HAP-1 (cell line): Measurements from ENCODE around the gene SNTB2.
"Not testable (repeated sequence)": the region's sequence is repeated elsewhere in the genome, so short reads cannot be mapped to it uniquely, and the experiment has no call there.

Source experiments
- DNase-seq, 2 experiments: peaks; one replicate each; pipeline ENCODE4 v3.0.0-alpha.2; 2016 to 2020; ENCODE audit warnings: low spot score in 2 of 2
- H3K27me3 ChIP-seq: fragments of 250-450 bp; sonication (Bioruptor Pico); 2 replicates; pipeline ENCODE4 v1.5.1; 2020; ENCODE audit warnings: low read depth, mild to moderate bottlenecking, moderate library complexity
- H3K36me3 ChIP-seq: fragments of 250-450 bp; sonication (Bioruptor Pico); replicated peaks from 2 replicates; pipeline ENCODE4 v1.5.1; 2020; ENCODE audit warnings: mild to moderate bottlenecking
- H3K4me1 ChIP-seq: fragments of 250-450 bp; sonication (Bioruptor Pico); 2 replicates; pipeline ENCODE4 v1.5.1; 2020; ENCODE audit warnings: mild to moderate bottlenecking
- H3K4me3 ChIP-seq: fragments of 250-450 bp; sonication (Bioruptor Pico); 2 replicates; pipeline ENCODE4 v1.5.1; 2020; ENCODE audit warnings: mild to moderate bottlenecking, moderate library complexity
- H3K9me3 ChIP-seq: fragments of 250-450 bp; sonication (Bioruptor Pico); 2 replicates; pipeline ENCODE4 v1.5.1; 2020; ENCODE audit warnings: mild to moderate bottlenecking, moderate library complexity
- in situ Hi-C: fragments of 300-500 bp; cut with MboI; formaldehyde crosslinking; loops from 3 replicates; pipeline ENCODE4 v1.14.3; 2020; ENCODE audit warnings: low sequenced_read_pairs, inconsistent platforms, mixed read lengths

The SNTB2 gene

DNA sequence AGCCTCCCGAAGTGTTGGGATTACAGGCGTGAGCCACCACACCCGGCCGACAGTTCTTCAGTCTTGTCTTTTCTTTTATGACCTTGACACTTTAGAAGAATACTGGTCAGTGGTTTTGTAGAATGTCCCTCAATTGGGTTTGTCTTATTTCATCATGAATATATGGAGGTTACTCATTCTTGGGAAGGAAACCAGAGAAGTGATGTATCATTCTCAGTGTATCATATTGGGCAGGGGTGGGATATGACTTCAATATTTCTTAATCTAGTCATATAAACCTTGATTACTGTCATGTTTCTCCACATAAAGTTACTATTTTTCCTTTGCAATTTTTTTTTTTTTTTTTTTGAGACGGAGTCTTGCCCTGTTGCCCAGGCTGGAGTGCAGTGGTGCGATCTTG is 36.9 kb downstream of the SNTB2 start:
- H3K9me3 ChIP-seq: no peaks in the 10 kb centered on the region; the same call in 1 of the 2 replicates
- H3K36me3 ChIP-seq: no peaks in the 10 kb centered on the region
- H3K27me3 ChIP-seq: no peaks in the 10 kb centered on the region
- peaks cover 9% of the 10 kb centered on the region for H3K4me1 ChIP-seq
- no peak overlapping the region for H3K4me3 ChIP-seq
- no peak for DNase-seq
- in situ Hi-C loops: no loop called here

DNA sequence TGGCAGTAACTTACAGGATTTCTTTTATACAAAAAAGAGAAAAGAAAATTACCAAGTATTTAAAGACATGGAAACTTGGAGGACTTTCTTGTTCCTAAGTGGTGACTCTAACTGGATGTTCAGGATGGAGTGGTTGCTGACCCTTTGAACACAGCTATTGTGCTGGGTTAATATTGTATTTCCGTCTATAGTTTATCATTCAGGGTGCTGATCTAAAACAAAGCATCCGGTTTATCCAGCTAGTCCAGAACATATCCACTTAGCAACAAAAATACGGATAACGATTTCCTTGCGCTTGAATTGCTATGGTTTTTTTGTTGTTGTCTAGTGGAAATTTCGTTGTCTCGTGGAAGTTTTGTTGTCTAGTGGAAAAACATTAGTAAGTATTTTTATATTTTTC is 38.2 kb downstream of the SNTB2 start:
- Histone ChIP-seq H3K4me3 (no peak overlapping the region), H3K4me1 (peaks cover 9% of the 10 kb centered on the region), H3K9me3 (no peaks in the 10 kb centered on the region; the same call in 1 of the 2 replicates), H3K27me3 (no peaks in the 10 kb centered on the region), H3K36me3 (no peaks in the 10 kb centered on the region)
- in situ Hi-C loops: no loop called here
- no peak for DNase-seq

DNA sequence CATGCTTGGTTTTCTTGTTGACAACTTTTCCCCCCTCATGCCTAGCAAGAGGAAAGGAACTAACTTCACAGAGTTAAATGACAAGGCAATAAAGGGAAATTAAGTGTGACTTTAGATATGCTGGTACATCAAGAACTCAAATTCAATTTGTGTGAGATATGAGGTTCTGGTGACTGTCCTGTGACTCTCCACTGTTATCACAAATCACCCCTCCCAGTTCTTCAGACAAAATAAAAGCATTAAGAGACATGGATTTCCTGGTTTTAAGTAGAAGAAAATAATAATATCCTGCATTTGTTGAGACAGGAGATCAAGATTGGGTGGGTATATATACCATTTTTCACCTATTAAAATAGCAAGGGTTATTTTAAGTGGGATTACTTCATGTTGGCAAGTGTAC is 46.2 kb downstream of the SNTB2 start:
- Histone ChIP-seq H3K36me3 (no peaks in the 10 kb centered on the region), H3K27me3 (no peaks in the 10 kb centered on the region), H3K4me3 (no peak overlapping the region), H3K9me3 (no peaks in the 10 kb centered on the region), H3K4me1 (peaks cover 7% of the 10 kb centered on the region)
- in situ Hi-C loops: no loop called here
- no peak for DNase-seq

DNA sequence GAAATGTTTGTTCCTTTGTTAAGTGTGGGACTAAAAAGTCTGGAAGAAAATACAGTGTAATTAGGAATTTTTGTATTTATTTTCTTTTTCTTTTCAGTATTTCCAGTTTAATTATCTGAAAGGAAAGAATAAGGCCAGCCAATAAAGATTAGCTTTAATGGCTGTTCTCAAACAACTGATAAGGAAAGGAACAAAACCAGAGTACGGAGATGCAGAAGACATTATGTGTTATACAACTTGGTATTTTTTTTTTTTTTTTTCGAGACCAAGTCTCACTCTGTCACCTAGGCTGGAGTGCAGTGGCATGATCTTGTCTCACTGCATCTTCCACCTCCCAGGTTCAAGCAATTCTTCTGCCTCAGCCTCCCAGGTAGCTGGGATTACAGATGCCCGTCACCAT is 47.5 kb downstream of the SNTB2 start:
- peaks cover 7% of the 10 kb centered on the region for H3K4me1 ChIP-seq
- H3K4me3 ChIP-seq: no peak overlapping the region
- no peaks in the 10 kb centered on the region for H3K36me3 ChIP-seq
- H3K27me3 ChIP-seq: no peaks in the 10 kb centered on the region
- in situ Hi-C loops: no loop called here
- no peaks in the 10 kb centered on the region for H3K9me3 ChIP-seq
- DNase-seq: no peak

DNA sequence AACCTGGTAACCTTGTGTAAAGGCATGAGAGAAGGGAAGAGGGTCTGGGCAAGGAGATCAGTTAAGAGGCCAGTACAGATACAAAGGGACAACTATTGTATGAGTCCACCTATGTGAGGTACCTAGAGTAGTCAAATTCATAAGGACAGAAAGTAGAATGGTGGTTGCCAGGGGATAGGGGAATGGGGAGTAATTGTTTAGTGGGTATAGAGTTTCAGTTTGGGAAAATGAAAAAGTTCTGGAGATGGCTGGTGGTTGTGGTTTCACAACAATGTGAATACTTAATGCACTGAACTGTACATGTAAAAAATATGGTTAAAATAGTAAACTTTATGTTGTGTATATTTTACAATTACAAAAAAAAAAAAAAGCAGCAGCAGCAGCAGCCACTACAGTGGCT is 49.4 kb downstream of the SNTB2 start:
- H3K27me3 ChIP-seq: no peaks in the 10 kb centered on the region
- no peak overlapping the region for H3K4me3 ChIP-seq
- H3K36me3 ChIP-seq: no peaks in the 10 kb centered on the region; the same call in 1 of the 2 replicates
- in situ Hi-C loops: no loop called here
- H3K4me1 ChIP-seq: no peaks in the 10 kb centered on the region
- no peaks in the 10 kb centered on the region for H3K9me3 ChIP-seq
- no peak for DNase-seq

DNA sequence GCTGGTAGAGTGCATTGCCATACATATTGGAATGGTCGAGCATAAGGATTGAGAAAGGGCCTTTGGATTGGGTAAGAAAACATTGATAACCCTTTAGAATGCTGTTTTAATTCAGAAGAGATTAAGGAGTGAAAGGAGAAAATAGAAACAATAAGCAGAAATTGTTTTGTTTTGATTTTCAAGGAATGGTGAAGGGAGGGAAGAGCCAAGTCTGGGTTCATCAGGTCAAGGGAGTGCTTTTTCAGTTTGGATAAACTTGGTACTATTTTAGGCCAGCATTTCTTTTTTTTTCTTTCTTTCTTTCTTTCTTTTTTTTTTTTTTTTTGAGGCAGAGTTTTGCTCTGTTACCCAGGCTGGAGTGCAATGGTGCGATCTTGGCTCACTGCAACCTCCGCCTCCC is 50.3 kb downstream of the SNTB2 start:
- Histone ChIP-seq H3K27me3 (no peaks in the 10 kb centered on the region), H3K36me3 (no peaks in the 10 kb centered on the region; the same call in 1 of the 2 replicates), H3K4me1 (no peaks in the 10 kb centered on the region), H3K9me3 (no peaks in the 10 kb centered on the region), H3K4me3 (no peak overlapping the region)
- in situ Hi-C loops: no loop called here
- DNase-seq: no peak

DNA sequence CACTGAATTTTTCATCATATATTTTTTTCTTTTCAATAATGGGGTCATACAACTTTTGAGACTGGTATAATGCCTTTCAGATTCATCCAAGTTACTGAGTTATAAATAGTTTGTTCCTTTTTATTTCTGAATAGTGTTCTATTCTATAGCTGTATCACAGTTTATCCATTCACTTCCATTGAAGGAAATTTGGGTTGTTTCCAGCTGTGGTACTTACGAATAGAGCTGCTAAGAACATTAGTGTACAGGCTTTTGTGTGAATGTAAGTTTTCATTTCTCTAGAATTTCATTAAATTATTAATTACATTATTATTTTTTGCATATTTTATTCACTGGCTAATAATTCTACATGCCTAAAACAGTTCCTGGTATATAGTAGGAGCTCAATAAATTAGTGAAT is 52.9 kb downstream of the SNTB2 start:
- no peak overlapping the region for H3K4me3 ChIP-seq
- no peak for DNase-seq
- H3K4me1 ChIP-seq: no peaks in the 10 kb centered on the region
- no peaks in the 10 kb centered on the region for H3K27me3 ChIP-seq
- H3K9me3 ChIP-seq: no peaks in the 10 kb centered on the region
- in situ Hi-C loops: no loop called here
- H3K36me3 ChIP-seq: no peaks in the 10 kb centered on the region; the same call in 1 of the 2 replicates

DNA sequence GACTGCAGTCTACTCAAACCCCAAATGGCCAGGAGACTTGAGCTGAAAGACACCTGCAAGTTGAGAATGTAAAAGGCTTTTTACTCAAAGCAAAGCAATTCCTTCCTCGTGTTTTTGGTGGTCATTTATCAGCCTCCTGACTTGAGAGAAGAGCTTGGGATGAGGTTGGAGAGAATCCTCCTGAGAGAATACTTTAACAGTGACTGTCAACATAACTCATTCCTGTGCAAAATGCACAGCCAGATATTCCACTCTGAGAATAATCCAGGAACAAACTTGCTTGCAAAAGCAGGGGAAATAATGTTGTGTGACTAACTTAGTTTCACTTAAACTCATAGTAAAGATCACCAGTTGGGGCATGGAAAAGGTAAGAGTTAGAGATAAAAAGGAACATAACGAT is 53.4 kb downstream of the SNTB2 start:
- Histone ChIP-seq H3K9me3 (no peaks in the 10 kb centered on the region), H3K36me3 (peaks cover under 1% of the 10 kb centered on the region), H3K4me1 (no peaks in the 10 kb centered on the region), H3K4me3 (no peak overlapping the region), H3K27me3 (no peaks in the 10 kb centered on the region)
- no peak for DNase-seq
- in situ Hi-C loops: no loop called here

DNA sequence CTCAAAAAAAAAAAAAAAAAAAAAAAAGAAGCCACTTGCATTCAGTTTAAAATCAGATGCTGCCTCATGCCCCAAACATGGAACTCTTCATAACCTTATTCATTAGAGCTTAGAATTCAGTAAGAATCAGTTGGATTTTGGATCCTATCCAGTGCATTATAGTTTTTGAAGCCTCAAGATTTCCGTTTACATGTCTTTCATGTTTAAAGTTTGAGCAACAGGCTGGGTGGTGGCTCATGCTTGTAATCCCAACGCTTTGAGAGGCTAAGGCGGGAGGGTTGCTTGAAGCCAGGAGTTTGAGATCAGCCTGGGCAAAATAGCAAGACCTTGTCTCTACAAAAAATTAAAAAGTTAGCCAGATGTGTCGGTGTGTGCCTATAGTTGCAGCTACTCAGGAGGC is 55.0 kb downstream of the SNTB2 start:
- no peaks in the 10 kb centered on the region for H3K27me3 ChIP-seq
- peaks cover 6% of the 10 kb centered on the region for H3K36me3 ChIP-seq
- no peaks in the 10 kb centered on the region for H3K9me3 ChIP-seq
- in situ Hi-C loops: no loop called here
- no peak overlapping the region for H3K4me3 ChIP-seq
- no peak for DNase-seq
- no peaks in the 10 kb centered on the region for H3K4me1 ChIP-seq

DNA sequence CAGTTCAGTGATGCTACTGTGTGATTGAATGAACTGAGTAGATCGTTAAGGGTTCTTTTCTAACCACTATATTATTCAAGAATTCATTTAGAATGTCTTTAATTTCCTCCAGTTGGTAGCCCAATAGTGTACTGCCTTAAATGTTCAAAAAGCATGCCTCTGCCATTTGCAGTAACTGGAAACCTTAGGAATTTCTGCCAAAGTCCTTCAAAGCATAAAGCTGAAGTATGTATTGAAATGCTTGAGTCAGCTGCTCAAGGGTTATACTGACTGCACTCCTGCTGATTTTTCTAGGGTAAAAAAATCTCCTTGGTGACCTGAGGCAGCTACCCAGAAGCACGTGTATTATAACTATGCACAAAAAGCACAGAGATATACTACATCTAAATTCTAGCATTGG is 56.5 kb downstream of the SNTB2 start:
- no peak for DNase-seq
- Histone ChIP-seq H3K9me3 (no peaks in the 10 kb centered on the region), H3K4me1 (no peaks in the 10 kb centered on the region), H3K27me3 (no peaks in the 10 kb centered on the region), H3K36me3 (peaks cover 9% of the 10 kb centered on the region), H3K4me3 (no peak overlapping the region)
- in situ Hi-C loops: no loop called here

DNA sequence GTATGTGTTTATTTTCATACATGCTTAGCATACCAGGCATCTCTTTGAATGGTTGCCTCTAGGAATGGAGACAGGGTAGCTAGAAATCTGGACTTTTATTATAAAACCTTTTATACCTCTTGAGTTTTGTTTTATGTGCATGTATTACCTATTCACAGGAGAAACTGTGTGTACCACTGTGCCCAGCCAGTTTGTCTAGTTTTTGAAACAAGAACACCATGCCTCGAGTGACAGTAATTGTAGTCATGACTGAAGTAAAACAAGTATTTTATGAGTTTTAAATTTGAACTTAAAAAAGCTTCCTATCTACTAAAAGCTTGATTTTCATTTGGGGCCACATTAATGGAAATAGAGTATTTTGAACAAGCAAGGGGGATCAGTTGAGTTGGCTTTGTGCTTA is 57.4 kb downstream of the SNTB2 start:
- Histone ChIP-seq H3K4me1 (no peaks in the 10 kb centered on the region), H3K27me3 (no peaks in the 10 kb centered on the region), H3K36me3 (peaks cover 9% of the 10 kb centered on the region), H3K4me3 (no peak overlapping the region), H3K9me3 (no peaks in the 10 kb centered on the region)
- in situ Hi-C loops: no loop called here
- no peak for DNase-seq

DNA sequence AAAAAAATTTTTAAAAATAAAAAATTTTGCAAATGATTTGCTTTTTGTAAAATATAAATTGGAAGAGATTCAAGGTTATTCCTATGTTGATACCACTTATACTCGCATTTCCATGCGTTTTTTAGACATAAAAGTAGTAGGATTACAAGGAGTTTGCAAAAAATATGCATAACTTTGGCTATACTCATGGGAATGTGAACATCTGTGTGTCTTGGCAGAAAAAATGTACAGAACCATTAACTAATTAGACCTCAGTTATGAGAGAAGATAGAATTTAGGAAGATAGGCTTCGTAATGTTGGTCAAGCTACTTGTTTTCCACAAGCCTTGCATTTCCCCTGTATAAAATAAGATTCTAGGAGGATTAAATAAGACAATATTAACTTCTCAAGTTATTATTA is 63.1 kb downstream of the SNTB2 start:
- Histone ChIP-seq H3K36me3 (peaks cover 15% of the 10 kb centered on the region), H3K9me3 (no peaks in the 10 kb centered on the region), H3K4me1 (no peaks in the 10 kb centered on the region), H3K4me3 (no peak overlapping the region), H3K27me3 (no peaks in the 10 kb centered on the region)
- DNase-seq: no peak
- in situ Hi-C loops: no loop called here

DNA sequence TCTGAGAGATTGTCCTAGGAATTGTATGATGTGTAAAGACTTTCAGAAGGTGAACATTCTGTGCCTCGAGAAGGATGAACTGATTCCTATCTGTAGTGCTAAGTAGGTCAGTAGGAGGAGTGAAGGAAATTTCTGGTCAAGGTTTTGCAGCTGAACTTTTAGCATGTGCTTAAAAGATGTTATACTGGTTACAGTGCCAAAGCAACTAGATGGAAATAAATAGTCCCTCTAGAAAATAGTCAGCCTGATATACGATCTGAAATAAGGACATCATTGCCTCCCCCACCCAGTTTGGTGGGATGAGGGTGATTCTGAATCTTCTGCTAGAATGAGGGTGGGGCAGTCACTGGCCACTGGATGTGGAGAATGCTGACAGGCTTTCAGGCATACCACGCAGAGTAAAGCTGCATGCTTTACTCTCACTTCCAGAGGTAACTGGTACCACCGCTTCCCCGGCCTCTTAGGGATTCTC is 66.9 kb downstream of the SNTB2 start:
- Histone ChIP-seq H3K9me3 (no peaks in the 10 kb centered on the region), H3K36me3 (peaks cover 6% of the 10 kb centered on the region; the same call in 1 of the 2 replicates), H3K4me3 (no peak overlapping the region), H3K27me3 (no peaks in the 10 kb centered on the region), H3K4me1 (no peaks in the 10 kb centered on the region)
- no peak for DNase-seq
- in situ Hi-C loops: no loop called here

DNA sequence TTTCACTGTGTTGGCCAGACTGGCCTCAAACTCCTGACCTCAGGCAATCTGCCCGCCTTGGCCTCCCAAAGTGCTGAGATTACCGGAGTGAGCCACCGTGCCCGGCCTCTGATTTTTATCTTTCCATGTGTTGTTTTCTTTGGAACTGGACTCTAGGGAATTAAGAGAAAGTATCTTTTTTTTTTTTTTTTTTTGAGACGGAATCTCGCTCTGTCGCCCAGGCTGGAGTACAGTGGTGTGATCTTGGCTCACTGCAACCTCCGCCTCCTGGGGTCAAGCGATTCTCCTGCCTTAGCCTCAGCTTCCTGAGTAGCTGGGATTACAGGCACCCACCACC is 72.4 kb downstream of the SNTB2 start:
- in situ Hi-C loops, H3K4me1 ChIP-seq, H3K27me3 ChIP-seq, H3K9me3 ChIP-seq, DNase-seq, H3K4me3 ChIP-seq: not testable (repeated sequence)
- peaks cover 14% of the 10 kb centered on the region for H3K36me3 ChIP-seq

DNA sequence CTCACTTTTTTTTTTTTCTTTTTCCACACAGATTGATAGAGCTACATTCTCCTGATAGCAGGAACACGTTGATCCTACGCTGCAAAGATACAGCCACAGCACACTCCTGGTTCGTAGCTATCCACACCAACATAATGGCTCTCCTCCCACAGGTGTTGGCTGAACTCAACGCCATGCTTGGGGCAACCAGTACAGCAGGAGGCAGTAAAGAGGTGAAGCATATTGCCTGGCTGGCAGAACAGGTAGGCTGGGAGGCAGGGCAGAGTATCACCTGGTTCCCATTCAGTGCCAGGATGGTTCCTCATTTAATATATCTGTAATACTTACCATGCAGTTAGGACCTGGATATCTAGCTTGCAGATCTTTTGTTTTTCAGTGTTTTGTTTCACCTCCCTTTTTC is 73.1 kb downstream of the SNTB2 start:
- H3K4me3 ChIP-seq: no peak overlapping the region

More for the DNA sequence above, 73.1 kb downstream of the SNTB2 start:
- no peak for DNase-seq
- Histone ChIP-seq H3K36me3 (peaks cover 14% of the 10 kb centered on the region), H3K27me3 (no peaks in the 10 kb centered on the region), H3K4me1 (no peaks in the 10 kb centered on the region), H3K9me3 (no peaks in the 10 kb centered on the region)
- in situ Hi-C loops: no loop called here
